GM19193 (cell line): ENCODE results near the gene GJB6.

Experiments used
- POLR2A ChIP-seq: IDR thresholded peaks from 4 replicates; pipeline ENCODE4 v1.6.1; 2011; ENCODE audit not compliant: insufficient read depth, insufficient read length; ENCODE audit errors: extremely low read depth

The GJB6 gene

GRCh38 chr13:20175907-20176652, 56.0 kb downstream of the GJB6 start:
- TF ChIP-seq POLR2A, result no peak

GRCh38 chr13:20175406-20175794, 56.7 kb downstream of the GJB6 start:
- TF ChIP-seq POLR2A, result no peak

GRCh38 chr13:20174656-20175405, 57.3 kb downstream of the GJB6 start:
- TF ChIP-seq POLR2A, result no peak

- no peak for TF ChIP-seq POLR2A
These were observed 58.9 kb downstream of the GJB6 start for GRCh38 chr13:20173116-20173746.
